ENCODE results near the gene GPX2.

DNA sequence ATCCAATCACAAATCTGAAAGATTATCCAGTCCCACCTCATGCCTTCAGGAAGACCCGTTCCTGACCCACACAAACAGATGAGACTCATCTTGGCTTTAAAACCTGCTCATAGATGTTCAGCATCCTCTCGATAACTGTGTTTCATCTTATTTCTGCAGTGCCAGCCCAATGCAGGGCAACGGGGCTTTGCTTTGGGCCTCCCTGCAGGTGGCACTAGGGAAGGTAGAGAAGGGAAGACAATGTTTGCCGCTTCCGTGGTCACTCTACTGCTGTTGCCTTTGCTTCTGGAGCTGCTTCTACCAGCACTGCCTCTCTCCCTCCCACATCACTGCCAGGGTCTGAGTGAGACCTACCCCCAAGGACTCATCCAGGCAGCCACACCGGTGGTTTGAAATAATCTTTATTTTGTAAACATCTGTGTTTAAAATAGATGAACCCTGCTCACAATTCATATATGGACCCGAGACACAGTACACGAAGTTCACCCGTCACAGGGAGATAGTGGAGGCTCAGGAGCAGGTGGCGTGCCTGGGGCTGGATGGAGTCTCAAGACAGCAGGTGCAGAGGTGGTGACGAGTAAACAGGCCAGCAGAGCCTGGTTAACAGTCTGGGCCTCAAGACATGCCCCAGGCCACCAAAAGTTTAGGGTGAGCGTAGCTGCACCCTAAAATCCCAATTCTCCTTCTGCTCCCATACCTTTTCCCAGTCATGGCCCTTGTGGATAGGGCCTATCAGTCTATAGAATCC, 3.1 kb upstream of the GPX2 start:
- TF ChIP-seq, protein P1, sequence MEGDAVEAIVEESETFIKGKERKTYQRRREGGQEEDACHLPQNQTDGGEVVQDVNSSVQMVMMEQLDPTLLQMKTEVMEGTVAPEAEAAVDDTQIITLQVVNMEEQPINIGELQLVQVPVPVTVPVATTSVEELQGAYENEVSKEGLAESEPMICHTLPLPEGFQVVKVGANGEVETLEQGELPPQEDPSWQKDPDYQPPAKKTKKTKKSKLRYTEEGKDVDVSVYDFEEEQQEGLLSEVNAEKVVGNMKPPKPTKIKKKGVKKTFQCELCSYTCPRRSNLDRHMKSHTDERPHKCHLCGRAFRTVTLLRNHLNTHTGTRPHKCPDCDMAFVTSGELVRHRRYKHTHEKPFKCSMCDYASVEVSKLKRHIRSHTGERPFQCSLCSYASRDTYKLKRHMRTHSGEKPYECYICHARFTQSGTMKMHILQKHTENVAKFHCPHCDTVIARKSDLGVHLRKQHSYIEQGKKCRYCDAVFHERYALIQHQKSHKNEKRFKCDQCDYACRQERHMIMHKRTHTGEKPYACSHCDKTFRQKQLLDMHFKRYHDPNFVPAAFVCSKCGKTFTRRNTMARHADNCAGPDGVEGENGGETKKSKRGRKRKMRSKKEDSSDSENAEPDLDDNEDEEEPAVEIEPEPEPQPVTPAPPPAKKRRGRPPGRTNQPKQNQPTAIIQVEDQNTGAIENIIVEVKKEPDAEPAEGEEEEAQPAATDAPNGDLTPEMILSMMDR (IDR thresholded peaks at IDR 0.05; ENCODE audit: insufficient read depth, low read length) = no peak
- TF ChIP-seq POLR2AphosphoS5 (IDR thresholded peaks at IDR 0.05; ENCODE audit: low read depth) = no peak
- TF ChIP-seq, protein P2, sequence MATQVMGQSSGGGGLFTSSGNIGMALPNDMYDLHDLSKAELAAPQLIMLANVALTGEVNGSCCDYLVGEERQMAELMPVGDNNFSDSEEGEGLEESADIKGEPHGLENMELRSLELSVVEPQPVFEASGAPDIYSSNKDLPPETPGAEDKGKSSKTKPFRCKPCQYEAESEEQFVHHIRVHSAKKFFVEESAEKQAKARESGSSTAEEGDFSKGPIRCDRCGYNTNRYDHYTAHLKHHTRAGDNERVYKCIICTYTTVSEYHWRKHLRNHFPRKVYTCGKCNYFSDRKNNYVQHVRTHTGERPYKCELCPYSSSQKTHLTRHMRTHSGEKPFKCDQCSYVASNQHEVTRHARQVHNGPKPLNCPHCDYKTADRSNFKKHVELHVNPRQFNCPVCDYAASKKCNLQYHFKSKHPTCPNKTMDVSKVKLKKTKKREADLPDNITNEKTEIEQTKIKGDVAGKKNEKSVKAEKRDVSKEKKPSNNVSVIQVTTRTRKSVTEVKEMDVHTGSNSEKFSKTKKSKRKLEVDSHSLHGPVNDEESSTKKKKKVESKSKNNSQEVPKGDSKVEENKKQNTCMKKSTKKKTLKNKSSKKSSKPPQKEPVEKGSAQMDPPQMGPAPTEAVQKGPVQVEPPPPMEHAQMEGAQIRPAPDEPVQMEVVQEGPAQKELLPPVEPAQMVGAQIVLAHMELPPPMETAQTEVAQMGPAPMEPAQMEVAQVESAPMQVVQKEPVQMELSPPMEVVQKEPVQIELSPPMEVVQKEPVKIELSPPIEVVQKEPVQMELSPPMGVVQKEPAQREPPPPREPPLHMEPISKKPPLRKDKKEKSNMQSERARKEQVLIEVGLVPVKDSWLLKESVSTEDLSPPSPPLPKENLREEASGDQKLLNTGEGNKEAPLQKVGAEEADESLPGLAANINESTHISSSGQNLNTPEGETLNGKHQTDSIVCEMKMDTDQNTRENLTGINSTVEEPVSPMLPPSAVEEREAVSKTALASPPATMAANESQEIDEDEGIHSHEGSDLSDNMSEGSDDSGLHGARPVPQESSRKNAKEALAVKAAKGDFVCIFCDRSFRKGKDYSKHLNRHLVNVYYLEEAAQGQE (IDR thresholded peaks at IDR 0.05; ENCODE audit: insufficient replicate concordance, low read depth) = no peak
- TF ChIP-seq SPI1 (IDR thresholded peaks at IDR 0.05; ENCODE audit: borderline replicate concordance, low read depth) = no peak
- TF ChIP-seq GABPA (IDR thresholded peaks at IDR 0.05; ENCODE audit: low read depth) = no peak

Data from HL-60 (cell line).